T1000 (cell line): Measurements from ENCODE around the gene DIS3L2.

Experiments
- DNase-seq: peaks from one replicate; lab custom pipeline; 2025; ENCODE audit warnings: mixed read lengths; lab: John Stamatoyannopoulos, UW

DIS3L2 gene

DNA sequence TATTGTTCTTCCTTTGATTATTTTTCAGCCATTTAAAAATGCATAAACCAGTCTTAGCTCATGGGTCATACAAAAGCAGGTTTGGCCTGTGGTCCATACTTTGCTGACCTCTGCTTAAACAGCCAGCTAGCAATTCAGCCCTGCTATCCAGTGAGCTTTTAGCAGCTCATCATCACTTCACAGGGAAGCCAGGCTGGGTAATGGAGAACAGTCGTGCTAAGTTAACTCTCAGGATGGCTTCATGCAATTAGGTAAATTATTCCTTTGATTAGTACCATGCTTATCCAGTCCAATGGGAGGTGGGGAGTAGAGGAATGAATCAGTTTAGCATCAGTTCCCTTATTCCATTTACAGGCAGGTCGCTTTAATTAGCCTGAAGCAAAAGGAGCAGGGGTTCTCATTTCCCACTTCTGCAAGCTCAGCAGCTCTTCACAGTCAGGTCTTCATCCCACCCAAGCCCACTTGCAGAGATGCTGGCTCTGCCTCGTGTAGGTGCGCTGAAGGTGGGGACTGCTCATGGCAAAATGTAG lies 307.2 kb downstream of the DIS3L2 start:
- DNase-seq = no peak

GRCh38 chr2:232269867-232270266 lies 308.4 kb downstream of the DIS3L2 start:
- no peak for DNase-seq

DNA sequence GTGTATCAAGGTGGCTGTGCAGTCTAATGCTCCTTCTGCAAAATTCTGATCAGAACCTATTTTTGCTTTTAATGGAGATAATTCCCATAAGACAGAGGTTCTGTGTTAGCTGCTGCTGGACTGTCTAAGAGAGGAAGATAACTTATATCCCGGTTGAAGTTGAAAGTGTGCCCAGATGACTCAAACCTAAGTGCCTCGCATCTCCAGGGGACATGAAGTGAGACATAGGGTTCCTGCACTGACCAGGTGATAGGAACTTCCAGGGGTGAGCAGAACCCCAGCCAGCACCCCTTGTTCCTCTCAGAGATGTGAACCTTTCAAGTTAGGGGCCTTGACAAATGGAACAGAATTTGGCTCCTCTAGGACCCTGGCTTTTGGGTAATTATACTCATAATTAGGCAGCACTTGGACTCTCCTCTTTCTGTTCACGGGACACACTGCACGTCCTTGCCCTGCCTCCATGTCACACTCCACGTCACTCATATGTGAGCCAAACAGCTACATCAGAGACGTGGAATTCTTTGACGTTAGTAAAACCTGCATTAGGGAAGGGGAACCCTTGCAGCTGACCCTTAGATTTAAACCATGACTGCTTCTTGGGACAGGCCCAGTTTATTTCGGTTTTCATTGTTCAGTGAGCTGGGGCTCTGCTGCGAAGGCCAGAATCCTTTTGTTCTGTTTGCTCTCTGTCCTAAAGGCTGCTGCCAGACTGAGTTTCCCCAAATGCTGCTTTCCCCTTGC lies 312.6 kb downstream of the DIS3L2 start:
- DNase-seq = no peak

DNA sequence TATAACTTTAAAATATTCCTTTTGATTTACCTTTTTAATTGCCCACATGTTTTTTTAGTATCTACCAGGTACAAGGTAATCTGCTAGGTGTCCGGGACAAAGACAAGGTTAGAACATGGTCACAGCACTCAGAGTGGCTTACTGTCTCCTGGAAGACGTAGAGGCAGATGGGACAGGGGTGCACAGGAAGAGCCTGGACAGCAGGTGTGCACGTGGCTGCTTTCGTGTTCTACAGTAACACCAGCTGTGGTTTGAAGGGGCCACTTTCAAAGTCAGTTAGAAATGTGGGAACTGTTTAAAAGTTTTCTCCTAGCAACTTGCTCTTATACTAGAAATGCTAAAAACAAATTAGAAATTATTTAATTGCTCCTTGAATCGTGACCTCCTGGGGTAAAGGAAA lies 314.2 kb downstream of the DIS3L2 start:
- DNase-seq = no peak

- DNase-seq = no peak
Observed at GRCh38 chr2:232276084-232276732, 314.7 kb downstream of the DIS3L2 start.

DNA sequence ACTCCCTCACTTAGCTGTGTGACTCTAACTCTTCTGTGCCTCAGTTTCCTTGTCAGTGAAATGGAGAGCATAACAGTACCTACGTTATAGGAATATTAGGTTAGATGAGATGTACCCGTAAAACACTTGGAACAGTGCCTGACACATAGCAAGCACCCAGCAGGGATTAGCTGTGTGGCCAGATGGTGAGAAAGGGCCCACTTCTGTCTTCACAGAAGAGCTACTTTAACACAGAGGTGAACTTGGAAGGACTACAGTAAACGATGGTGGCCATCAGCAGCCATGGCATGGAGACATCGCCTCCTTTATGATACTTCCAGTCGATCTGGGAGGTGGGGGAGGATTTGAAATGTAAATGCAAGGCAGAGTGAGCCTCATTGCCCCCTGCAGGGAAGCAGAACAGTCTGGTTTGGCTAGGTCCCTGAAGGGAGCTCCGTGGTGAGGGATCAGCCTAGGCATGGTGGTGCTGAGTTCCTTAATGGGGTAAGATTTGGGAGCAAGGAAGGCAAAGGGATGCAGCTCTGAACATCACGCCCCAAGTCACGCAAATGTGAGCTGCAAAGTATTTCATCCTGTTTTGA lies 315.3 kb downstream of the DIS3L2 start:
- DNase-seq = no peak

- DNase-seq = no peak
Observed at GRCh38 chr2:232278534-232278933, 317.0 kb downstream of the DIS3L2 start.

GRCh38 chr2:232280341-232280740 lies 318.8 kb downstream of the DIS3L2 start:
- DNase-seq = no peak

DNA sequence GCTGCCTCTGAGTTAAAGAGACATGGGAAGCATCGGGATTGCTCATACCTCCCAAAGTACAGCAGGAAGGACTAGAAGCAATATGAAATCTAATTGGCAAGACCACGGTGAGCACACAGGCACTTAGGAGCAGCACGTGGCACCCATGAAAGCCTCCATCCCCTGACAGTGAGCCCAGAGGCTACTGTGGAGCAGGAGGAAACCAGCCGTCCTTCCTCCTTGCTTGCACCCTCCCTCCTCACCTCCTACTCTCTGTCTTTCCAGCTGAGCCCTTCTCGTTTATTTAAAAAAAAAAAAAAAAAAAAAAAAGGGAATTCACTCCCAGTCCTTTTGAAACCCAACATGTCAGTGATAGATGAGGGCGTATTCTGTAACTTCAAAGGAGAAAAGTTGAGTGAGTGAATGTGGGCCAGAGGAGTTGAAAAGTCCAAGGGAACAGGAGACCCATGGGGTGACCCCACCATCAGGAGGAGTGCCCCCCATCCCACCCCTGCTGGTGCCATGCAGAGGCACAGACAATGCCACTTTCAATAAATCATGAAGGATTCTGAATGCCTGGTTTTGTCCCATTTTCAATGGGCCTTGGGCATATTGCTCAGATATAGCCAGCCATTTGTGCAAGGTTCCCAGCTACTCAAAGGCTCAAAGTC lies 320.5 kb downstream of the DIS3L2 start:
- no peak for DNase-seq

DNA sequence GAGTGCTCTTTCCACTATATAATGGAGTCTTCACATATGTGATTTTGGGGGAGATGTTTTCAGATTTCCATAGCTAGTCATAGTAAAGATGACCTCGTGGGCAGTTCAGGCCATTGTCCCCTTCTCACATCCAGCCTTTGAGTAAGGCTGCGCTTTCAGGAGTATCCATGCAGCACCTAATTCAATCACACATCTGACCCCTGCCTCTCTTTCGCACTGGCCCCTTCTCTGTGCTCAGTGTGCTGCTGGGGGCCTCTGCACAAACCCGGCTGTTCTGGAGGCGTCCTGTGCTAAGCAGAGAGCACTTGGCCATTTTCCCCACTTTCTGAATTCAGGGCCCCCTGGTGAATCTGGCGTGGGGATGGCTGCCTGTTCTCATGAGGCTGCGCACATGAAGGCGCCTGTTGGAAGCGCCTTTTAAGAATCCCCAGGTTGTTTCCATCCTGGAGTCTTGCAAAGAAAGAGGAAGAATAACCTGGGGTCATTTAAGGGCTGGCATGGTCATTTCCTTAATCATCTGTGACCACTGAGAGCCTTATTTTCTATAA lies 321.1 kb downstream of the DIS3L2 start:
- DNase-seq = no peak

GRCh38 chr2:232286001-232286868 lies 324.7 kb downstream of the DIS3L2 start:
- no peak for DNase-seq

GRCh38 chr2:232287316-232287715 lies 325.8 kb downstream of the DIS3L2 start:
- no peak for DNase-seq

DNA sequence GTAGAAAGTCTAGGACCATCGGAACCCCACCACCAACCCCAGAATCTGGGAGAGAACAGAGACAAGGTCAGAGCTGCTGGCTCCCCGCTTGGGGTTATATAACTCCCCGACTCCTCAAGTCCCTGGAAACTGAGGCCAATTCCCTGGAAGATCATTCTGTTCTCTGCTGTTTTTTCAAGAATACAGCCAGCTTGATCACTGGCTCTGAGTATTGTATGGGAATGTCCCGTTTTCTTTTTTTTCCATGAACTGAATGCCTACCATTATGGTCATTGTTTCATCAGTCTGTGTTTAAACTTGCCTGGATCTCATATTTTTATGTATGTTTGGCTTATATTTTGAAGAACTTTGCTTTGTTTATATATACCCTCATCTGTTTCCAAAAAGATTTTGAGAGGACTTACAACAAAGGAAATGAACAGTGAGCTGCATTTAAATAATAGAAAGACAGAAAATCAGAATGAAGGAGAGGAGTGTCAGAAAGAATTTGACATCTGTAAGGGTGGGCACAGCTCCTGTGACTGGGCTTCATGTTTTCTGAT lies 327.0 kb downstream of the DIS3L2 start:
- no peak for DNase-seq

DNA sequence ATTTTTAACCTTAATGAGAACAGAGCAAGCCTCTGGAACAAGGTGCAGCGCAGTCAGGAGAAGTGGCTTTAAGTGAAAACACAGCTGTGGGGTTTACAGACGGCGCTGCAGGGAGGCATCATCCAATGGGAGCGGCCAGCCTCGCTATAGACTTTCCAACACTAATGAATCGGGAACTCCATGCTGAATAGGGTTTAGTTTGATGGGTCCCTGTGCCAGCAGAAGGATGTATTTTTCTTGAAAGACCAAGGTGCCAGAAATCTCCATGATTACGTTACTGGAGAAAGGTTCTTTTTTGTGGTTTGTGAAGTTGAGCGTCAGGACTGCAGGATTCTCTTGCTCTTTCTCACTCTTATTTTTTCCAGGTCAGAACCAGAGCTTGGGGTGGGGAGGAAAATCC lies 329.2 kb downstream of the DIS3L2 start:
- DNase-seq = no peak

DNA sequence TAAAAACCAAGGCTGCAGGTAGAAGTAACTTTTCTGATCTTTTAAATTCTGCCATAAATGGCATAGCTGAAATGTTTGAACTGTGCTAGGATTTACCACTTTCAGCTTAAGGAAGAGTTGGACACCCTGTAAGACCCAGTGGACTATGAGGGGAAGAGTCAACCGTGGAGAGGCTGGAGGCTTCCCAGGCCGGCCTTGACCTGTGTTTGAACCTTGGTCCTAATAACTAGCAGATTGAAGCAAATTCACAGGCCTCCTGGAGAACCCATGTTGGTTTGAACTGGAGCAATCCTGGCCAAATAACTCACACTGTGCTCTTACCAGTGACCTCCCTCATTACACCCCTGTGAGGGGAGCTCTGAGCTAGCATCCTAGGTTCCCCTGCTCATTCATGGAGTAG lies 329.8 kb downstream of the DIS3L2 start:
- DNase-seq = no peak

DNA sequence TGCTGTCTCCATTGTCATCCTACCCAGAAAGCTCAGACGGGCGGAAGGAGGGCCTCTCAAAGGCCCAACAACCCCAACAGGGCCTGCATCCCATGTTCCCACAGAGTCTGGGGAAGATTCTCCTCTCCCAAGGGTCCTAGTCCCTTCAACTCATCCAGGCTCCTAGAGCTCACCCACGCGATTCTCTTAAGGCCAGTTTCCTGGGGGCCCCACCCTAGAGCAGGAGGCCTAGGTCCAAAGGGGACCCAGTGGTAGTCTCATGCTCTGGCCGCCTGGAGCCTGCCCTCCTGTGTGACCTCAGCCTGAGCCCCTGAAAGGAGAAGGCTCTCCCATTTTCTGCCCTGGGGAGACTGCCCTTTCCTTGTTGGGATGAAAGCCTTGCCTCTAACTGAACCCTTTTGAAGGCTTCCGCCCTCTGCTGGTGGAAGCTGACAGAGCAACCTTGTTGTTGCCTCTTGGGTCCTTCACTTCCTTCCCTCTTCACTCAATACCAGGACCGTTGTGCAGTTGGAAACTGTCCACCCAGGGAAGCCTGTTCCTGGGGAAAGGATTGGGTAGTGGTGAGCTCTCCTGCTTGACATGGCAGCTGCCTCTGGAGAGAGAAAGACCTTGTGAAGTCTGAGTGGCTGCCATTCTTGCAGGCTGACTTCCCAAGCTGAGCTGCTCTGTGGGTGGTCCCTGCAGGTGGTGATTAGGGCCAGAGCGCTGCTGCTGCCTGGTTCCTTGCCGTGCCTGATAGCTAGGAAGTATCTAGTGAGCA lies 331.1 kb downstream of the DIS3L2 start:
- no peak for DNase-seq

- no peak for DNase-seq
Observed at GRCh38 chr2:232293191-232293590, 331.7 kb downstream of the DIS3L2 start.

GRCh38 chr2:232295971-232296370 lies 334.5 kb downstream of the DIS3L2 start:
- DNase-seq = no peak

DNA sequence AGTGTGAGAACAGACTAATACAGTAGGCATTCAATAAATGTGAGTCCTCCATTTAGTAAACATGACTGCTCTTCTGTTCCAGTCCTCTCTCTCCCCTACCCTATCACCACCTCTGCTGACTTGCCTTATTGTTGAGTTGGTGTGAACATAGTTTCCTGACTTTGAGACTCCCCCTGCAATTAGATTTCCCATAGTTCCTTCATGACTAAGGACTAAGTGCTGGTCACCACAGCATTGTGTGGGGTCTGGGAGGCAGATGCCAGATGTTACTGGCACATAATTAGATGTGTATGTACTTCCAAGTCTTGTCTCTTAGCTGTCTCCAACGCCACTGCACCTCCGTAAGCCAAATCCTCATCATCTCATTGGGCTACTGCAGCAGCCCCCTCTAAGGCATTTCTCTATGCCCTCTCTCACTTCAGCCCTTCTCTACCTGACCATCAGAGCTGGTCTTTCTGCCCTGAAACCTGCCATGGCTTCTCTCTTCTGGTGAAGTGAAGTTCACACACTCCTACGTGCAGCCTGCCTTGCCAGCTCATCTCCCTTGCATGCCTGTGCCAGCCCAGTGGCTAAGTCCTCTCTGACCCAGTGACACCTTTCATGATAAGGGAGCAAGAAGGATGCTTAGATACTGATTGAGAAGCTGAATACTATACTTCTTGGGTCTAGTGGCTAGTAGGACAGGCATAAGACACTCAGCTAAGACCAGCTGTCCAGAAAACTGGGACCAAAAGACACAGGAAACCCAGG lies 335.4 kb downstream of the DIS3L2 start:
- no peak for DNase-seq

GRCh38 chr2:232299084-232299483 lies 337.6 kb downstream of the DIS3L2 start:
- DNase-seq = no peak
